PFSK-1 (cell line): ENCODE measurements around the gene EIF2S2.

Source experiments
- FOXP2 ChIP-seq: optimal IDR thresholded peaks from 2 replicates; pipeline ENCODE3; 2011; ENCODE audit warnings: borderline replicate concordance, control low read depth, inconsistent platforms; ENCODE audit not compliant: insufficient read depth; ENCODE audit errors: extremely low read length, extremely low read depth
- POLR2AphosphoS5 ChIP-seq: IDR thresholded peaks from 2 replicates; pipeline ENCODE4 v1.6.1; 2012; ENCODE audit warnings: low read depth, mild to moderate bottlenecking, control low read depth, low read length, moderate library complexity
- SIN3A ChIP-seq: IDR thresholded peaks from 2 replicates; pipeline ENCODE4 v1.6.1; 2012; ENCODE audit warnings: mild to moderate bottlenecking, low read length, moderate library complexity, borderline replicate concordance; ENCODE audit not compliant: insufficient read depth
- TAF1 ChIP-seq: IDR thresholded peaks from 2 replicates; pipeline ENCODE4 v1.6.1; 2012; ENCODE audit warnings: low read length, control low read depth, borderline replicate concordance; ENCODE audit not compliant: insufficient read depth
- TF ChIP-seq, protein P1 (sequence below), 2 experiments: IDR thresholded peaks; 2 replicates each; pipeline versions ENCODE4 v1.6.1 to v1.8.0; 2011 to 2012; ENCODE audit warnings: low read depth in 2 of 2, low read length in 2 of 2, control low read depth in 1 of 2, inconsistent platforms in 1 of 2, mild to moderate bottlenecking in 1 of 2, moderate library complexity in 1 of 2; ENCODE audit not compliant: insufficient read depth in 1 of 2

EIF2S2 gene

DNA sequence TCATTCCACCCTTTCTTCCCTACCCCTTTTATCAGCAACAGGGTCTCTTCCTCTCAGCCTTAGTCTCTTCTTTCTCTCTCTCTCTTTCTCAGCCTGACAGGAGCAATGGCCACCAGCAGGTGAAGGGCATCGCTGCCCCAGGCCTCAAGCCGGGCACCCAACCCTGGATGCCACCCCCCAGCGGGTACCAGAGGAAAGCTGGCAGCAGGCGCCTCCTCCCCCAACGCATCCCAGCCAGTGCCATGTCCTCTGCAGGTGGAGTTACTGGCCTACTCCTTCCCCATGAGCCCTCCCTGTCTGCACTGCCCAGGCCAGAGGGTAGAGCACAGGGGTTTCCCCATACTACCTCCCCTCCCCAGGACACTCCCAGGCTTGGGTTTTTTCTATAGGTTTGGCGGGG, 32.2 kb downstream of the EIF2S2 start:
- TF ChIP-seq, protein P1, sequence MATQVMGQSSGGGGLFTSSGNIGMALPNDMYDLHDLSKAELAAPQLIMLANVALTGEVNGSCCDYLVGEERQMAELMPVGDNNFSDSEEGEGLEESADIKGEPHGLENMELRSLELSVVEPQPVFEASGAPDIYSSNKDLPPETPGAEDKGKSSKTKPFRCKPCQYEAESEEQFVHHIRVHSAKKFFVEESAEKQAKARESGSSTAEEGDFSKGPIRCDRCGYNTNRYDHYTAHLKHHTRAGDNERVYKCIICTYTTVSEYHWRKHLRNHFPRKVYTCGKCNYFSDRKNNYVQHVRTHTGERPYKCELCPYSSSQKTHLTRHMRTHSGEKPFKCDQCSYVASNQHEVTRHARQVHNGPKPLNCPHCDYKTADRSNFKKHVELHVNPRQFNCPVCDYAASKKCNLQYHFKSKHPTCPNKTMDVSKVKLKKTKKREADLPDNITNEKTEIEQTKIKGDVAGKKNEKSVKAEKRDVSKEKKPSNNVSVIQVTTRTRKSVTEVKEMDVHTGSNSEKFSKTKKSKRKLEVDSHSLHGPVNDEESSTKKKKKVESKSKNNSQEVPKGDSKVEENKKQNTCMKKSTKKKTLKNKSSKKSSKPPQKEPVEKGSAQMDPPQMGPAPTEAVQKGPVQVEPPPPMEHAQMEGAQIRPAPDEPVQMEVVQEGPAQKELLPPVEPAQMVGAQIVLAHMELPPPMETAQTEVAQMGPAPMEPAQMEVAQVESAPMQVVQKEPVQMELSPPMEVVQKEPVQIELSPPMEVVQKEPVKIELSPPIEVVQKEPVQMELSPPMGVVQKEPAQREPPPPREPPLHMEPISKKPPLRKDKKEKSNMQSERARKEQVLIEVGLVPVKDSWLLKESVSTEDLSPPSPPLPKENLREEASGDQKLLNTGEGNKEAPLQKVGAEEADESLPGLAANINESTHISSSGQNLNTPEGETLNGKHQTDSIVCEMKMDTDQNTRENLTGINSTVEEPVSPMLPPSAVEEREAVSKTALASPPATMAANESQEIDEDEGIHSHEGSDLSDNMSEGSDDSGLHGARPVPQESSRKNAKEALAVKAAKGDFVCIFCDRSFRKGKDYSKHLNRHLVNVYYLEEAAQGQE (IDR thresholded peaks at IDR 0.05; ENCODE audit: insufficient read depth in 1 of 2, low read depth in 2 of 2, low read length in 2 of 2): no peak
- TF ChIP-seq POLR2AphosphoS5 (no peak), SIN3A (no peak), TAF1 (no peak), FOXP2 (no peak)

DNA sequence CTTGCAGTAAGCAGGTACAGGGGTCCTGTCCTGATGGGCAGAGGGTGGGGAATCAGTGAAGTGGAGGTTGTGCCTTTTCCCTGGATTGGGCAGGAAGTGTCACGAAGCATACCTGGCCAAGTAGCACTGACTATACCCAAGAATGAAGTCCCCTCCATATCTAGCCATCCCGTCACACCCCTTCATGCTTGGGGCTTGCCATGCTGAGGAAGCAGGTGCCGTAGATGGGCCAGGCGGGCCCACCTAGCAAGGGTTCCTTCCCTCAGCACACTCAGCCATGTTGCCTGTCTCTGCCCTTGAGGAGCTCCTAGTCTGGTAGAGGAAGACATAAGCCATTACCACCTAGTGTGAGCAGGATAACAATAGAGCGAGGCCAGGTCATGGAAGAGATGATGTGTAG, 33.5 kb downstream of the EIF2S2 start:
- TF ChIP-seq POLR2AphosphoS5 (no peak), TAF1 (no peak), FOXP2 (no peak), SIN3A (no peak)
- TF ChIP-seq, protein P1 (IDR thresholded peaks at IDR 0.05; ENCODE audit: insufficient read depth in 1 of 2, low read depth in 2 of 2, low read length in 2 of 2): no peak

DNA sequence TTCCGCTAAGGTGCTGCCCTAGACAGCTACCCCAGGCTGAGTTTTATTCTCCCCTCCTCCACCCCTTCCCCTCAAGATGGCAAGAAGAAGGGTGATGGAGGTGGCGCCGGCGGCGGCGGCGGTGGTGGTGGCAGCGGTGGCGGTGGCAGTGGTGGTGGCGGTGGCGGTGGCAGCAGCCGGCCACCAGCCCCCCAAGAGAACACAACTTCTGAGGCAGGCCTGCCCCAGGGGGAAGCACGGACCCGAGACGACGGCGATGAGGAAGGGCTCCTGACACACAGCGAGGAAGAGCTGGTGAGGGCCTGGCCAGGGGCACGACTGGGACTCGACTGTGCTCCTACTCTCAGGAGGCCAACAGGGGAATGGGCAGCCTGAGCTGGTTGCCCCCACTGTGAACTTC, 35.1 kb downstream of the EIF2S2 start:
- TF ChIP-seq, protein P1 (IDR thresholded peaks at IDR 0.05; ENCODE audit: insufficient read depth in 1 of 2, low read depth in 2 of 2, low read length in 2 of 2): no peak
- TF ChIP-seq SIN3A (no peak), TAF1 (no peak), POLR2AphosphoS5 (no peak), FOXP2 (no peak)

DNA sequence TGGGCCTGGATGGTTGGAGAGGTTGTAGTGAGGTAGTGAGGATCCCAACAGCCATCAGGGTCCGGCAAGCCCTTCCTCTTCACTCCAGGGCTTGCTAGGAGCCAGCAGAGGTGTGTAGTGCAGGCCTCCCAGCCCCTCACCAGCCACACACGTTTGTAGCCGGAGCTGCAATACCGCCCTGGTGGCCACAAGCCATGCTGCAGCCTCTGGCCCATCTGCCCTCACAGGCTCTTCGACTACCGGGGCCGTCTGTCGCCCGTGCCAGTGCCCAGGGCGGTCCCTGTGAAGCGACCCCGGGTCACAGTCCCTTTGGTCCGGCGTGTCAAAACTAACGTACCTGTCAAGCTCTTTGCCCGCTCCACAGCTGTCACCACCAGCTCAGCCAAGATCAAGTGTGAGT, 36.4 kb downstream of the EIF2S2 start:
- TF ChIP-seq SIN3A: no peak
- TF ChIP-seq POLR2AphosphoS5: no peak
- no peak for TF ChIP-seq FOXP2
- TF ChIP-seq TAF1: no peak
- TF ChIP-seq, protein P1 (IDR thresholded peaks at IDR 0.05; ENCODE audit: insufficient read depth in 1 of 2, low read depth in 2 of 2, low read length in 2 of 2): no peak
